NK-92 treated with Interleukin-12 subunit alpha and Interleukin-12 subunit beta, amount 100 ng/mL, for 24 hours (cell line): Measurements from ENCODE around the gene CBX2.

ENCODE experiments used
- DNase-seq: peaks from one replicate; lab custom pipeline; 2025; lab: John Stamatoyannopoulos, UW

CBX2 gene

DNA sequence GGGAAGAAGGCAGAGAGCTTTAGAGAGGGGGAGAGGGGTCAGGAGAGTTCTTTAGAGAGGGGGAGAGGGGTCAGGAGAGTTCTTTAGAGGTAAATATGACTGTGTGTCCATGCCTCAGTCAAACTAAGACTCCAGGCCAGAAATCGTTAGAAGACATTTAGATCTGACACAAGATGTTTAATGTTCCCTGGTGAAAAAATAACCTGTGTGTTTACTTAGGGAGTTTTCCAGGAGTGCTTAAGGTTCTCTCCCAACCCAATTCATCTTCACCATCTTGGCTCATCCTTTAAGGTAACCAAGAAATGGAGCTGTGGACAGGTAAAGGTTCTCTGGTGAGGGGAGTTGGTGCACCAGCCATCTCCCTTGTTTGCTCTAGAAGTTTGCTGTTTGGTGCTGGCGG lies 51.5 kb downstream of the CBX2 start:
- DNase-seq, result no peak

DNA sequence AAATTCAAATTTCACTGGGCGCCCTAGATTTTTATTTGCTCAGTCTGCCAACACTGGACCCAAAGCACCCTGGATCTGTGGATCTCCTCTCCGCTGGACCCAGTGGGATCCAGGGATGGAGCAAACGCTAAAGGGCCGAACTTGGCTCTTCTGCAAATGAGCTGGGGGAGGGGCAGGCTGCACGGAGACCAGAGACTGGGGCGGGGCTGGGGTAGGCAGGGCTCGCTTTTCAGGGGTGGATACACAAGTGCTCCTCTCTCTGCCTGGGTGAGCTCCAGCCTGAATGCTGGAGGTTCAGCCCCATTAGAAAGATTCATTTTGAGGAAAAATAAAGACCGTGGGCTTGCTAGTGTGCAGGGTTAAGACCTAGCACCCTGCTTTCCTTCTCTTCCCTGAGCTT lies 52.4 kb downstream of the CBX2 start:
- no peak for DNase-seq

DNA sequence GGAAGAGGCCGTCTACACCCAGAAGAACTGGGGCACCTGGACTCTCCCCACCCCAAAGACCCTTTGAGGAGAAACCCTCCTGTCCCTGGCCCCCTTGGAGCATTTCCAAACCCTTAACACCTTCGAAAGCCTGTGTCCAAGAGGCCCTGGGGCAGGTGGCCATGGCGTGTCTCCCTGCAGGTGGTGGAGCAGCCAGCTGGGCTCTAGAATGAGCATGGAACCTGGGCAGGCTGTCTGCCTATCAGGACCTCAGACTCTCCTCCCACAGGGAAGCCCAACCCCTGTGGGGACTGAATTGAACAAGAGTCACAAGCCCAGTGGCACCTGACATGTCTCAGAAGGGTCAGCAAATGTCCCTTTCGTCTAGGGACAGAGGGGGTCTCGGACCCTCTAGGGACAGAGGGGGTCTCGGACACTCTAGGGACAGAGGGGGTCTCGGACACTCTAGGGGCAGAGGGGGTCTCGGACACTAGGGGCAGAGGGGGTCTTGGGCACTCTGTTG lies 52.9 kb downstream of the CBX2 start:
- no peak for DNase-seq

DNA sequence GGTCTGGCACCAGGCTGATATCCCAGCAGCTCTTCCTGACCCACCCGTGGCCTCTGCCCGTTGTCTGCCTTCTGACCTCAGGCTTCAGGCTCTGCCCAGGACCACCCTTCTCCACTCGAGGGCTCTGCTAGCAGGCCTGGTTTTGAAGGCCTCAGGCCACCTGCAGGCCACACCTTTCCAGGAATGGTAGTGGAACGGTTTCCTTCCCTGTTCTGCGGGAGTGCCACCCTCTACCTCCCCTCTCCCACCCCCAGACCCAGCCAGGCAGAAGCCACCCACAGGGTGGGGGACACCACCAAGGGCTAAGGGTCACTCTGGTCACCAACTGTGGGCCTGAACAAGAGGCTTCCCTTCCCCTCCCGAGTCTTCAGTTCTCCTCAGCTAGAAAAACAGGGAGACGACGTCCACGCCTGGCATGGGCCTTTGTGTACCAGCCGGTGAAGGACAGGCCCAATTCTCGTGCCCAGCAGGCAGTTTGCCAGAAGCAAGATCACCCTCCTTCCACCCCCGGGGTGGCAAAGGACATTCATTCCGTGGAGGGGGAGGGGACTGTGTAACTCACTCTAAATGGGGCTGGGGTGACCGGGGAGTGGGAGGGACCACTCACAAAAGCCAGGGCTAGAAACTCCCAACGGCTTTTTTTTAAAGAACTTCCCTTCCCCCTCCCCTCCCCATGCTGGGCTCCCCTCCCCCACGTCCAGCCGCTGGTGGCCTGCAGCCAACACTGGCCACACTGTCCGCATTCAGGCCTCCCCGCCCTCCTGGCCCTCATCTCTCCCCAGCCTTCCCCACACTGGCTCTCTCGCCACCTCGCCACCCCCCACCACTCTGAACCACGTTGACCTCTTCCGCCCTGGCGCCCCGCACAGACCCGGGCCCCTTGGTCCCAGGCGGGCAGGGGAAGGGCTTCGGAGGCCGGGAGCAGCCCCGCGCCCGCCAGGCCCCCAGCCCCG lies 53.6 kb downstream of the CBX2 start:
- DNase-seq, result no peak

DNA sequence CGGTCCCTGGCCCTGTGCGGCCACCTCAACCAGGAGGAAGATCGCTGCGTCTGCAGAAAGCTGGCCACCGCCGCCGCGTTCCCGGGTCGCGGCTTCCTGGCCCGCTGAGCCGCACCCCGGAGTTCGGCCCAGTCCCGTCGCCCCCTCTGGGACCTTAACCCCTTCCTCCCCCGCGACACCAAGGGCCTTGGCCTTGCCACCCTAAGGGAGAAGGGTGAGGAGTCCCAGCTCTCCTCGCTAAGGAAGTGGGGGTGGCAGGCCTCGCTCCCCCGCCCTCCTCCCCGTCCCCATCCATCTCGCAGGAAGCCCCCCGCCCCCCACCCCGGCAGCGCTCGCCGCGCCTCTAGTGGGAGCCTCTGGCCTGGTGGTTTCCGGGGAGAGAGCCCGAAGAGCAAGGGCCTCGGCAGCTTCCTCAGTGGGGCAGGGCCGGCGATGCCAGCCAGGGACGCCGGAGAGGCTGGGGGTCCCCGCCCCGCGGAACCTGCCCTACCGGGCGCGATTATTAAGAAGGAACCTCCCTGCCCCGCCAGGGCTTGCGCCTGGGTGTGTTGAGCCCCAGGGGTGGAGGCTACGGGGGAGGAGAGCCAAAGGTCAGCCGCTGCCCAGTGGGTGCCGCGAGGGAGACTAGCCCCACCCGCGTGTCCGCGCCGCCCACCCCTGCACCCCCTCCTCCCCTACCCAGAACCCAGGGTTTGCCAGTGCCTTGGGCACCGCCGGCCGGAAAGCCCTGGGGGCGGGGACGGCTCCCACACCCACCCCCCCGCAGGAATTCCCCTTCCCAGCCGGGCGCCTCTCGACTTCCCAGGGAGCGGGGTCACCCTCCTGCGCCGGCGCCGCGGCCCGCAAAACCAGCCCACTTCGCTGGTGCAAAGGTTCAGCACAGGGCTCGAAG lies 54.5 kb downstream of the CBX2 start:
- DNase-seq, result no peak

DNA sequence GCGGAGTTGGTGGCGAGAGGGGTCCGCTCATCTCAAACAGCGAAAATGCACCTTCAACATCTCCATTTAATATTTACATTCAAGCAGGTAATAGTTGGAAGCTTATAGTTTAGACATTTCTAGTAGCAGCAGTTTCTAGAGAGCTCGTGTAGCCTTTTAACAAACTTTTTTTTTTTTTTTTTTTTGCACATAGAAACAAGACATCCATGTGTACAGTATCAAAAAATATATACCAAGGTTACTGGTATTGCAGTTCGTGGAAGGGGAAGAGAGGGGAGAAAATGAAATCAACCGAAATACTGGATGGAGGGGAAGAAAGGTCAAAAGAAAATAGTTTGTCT lies 55.1 kb downstream of the CBX2 start:
- DNase-seq, result no peak

DNA sequence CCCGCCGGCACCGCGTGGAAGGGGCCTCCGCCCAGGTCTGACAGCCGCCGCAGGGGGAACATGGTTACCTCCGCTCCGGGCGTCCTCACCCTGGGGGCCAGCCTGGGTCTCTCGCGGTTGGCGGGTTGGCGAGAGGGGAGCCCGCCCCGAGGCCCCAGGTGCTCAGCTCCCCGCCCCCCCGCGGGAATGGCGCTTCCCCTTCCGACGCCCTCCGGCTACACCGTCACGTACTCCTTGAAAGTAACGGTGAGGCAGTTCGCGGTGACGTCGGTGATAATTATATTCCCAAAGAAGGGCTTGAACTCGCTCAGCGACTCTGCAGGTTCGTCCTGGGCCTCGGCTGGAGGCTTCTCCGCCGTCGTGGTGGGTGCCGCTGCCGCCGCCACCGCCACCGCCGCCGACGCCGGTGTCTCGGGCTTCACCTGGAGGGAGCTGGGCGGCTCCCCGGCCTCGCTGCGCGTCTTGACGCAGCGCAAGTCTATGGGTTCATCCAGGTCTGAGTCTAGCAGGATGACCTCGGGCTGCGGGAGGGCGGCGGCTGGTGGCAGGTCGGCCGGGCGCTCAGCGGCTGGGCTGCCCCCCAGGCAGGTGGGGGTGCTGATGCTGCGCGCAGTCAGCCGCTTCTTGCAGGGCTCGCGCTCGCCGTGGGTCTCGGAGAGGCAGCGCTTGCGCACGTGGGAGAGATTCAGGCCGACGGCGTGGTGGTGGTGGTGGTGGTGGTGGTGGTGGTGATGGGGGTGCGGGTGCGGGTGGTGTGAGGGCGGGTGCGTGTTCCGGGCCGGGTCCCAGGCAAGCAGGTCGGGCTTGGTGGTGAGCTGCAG lies 56.0 kb downstream of the CBX2 start:
- DNase-seq, result no peak

DNA sequence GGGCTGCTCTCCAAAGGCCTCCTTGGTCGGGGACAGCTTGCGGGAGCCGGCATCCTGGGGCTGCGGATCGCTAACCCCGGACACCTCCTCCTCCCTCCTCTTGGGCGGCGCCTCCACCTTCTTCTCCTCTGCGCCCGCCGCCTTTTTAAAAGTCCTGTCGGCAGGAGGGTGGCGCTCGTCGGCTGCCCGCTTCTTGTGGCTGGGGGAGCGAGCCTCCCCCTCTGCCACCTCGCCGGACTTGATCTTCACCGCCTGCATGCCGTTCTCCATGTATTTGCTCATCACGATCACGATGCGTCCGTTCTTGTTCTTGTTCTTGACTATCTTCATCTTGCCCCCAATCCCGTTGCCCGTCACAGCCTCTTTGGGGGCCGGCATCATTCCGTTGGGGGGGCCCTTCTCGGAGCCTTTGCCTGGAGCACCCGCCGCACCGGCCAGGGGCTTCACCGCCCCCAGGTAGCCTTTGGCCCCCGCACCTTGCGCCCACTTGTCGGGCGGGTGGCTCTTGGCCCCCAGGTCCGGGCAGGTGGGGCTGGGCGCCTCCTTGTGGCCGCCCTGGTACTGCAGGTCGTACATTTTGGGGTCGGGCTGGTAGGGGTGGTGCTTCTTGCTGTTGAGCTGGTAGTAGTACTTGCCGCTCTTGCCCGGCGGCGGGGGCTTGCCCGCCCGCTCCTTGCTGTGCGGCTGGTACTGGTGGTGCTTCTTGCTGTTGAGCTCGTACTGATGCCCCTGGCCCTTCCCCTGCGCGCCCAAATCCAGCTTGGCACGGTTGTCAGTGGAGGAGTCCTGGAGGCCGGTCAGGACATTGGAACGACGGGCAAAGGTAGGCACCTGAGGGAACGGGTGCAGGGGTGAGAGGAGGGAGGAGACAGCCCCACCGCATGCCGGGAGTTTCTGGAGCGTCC lies 56.9 kb downstream of the CBX2 start:
- DNase-seq, result no peak

DNA sequence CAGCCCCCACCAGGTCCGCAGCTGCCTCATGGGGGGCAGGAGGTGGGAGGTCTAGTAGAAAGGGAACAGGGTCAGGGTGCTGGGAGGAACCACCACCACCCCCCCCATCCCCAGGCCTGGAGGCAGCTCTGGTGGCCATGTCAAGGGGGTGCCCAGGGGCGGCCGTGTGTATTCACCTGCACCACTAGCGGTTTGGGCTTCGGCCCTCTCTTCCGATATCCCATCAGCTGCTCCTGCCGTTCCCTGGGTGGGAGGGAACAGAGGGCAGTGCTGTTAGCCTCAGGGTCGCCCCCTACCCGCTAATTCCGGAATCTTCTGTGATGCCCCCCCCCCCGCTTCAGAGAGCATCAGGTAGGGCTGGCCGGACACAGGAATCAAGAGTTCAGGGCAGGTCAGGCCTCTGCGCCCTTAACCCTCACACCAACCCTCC lies 57.5 kb downstream of the CBX2 start:
- no peak for DNase-seq

DNA sequence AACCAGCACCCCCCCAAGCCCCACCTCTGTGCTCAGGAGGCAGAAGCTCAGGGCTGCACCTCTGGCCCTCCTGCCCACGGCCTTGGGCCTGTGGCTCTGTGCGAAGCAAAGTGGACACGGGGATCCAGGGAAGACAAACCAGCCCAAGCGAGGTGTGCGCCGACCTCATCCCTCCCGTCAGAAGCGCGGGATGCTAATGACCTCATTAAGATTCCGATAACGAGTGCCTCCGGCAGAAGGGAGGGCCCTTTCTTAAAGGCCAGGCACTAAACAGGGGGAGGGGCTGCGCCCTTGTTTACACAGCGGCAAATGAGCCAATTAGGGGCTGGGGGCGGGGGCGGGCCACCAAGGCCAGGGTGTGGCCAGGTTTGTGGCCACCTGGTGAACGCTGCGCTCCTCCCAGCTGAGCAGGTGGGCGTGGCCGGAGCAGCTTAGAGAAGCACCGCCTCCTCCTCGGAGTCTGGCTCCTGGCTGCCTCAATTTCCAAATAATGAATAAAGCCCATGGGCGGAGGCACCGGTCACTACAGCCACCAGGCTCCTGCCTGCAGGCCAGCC lies 58.1 kb downstream of the CBX2 start:
- no peak for DNase-seq

DNA sequence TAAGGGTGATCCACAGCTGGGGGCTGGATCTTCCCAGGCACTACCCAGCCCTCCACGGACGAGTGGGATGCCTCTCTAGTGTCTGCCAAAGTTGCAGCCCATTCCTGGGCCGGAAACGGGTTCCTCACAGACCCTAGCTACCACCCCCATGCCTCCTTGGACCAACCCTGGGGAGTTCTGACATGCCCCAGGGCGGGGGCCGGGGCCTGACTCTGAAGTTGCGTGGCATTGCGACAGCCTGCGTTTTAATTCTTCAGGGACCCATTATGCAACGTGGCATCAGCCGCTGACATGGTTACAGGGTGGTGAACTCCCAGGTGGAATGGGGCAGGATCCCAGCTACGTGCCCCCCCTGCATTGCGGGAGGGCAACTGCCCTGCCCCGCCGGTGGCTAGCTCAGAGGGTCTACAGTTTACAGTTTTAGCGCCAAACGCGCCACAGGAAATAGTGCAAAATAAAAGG lies 58.6 kb downstream of the CBX2 start:
- no peak for DNase-seq

DNA sequence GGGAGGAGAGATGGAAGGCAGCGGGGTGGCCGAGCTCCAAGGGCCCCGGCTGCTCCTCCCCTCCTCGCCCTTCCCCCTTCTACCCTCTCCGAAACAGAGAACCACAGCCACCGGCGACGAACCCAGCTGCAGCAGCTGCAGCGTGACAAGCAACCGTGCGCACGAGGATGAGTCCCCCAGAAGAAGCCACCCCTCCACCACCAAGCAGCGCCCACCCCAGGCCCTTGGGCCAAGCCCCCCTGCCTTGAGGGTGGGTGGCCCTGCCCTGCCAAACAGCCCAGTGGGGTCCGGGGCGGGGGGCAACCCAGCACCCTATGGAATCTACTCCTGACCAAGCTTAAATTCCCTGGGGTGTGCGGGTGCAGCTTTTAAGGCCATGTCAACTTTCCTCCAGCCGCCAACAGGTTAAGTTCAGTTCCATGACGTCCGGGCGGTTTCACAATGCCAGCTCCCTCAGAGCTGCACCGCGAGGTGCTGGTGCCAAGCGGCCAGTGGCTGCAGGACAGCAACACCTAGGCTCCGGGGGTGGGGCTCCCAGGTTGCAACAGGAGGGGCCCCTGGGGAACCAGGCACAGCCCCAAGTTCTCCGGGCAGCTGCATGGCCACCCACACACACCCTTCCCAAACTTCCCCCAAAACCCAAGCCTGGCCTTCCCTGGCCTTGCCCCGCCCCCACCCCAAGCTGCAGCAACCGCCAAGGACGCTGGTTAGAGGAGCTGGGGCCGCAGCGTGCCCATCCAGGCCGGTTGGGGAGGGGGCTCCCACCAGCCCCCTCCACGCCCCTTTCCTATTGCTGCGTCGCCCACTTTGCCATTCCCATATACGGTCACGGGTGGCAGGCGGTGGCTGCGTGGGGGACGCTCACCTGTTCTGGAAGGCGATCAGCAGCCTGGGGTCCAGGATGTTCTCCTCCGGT lies 59.3 kb downstream of the CBX2 start:
- no peak for DNase-seq
